ENCODE results near the gene CFAP74.
"Not testable (repeated sequence)": the region's sequence is repeated elsewhere in the genome, so short reads cannot be mapped to it uniquely, and the experiment has no call there.

CFAP74 gene

DNA sequence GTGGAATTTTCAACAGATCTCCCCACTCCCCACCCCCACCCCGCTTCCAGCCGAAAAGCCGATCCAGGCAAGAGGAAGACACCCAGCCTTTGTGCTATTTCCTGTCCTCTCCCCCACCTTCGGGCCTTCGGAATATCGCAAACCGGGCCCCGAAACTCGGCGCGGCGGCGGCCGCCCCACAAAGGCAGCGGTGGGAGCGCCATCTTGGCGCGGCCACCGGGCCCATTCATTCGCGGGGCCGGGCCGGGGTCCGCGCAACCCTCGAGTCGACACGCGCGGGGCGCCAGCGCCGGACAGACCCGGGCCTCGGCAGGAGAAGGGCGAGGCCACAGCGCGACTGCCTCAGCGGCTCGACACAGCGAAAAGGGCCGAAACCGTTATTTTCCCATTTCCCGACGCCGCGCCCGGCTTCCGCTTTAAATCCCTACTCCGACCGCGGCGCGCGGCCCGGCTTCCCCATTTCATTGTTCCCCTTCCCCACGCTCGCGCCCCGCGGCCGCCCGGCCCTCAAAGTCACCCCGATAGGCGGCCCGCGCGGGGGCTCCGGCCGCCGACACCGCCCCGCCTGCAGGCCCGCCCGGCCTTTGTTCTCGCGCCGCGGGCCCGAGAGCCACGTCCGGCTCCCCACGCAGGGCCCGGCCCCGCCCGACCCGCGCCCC is 113.6 kb downstream of the CFAP74 start:
- H3K4me3 ChIP-seq (ENCODE audit: low read depth, low read length) = peak overlapping the region; percentile 80
- in situ Hi-C loops (cut with HindIII; ENCODE audit: low sequenced_read_pairs) = no loop called here
- TF ChIP-seq, protein P1, sequence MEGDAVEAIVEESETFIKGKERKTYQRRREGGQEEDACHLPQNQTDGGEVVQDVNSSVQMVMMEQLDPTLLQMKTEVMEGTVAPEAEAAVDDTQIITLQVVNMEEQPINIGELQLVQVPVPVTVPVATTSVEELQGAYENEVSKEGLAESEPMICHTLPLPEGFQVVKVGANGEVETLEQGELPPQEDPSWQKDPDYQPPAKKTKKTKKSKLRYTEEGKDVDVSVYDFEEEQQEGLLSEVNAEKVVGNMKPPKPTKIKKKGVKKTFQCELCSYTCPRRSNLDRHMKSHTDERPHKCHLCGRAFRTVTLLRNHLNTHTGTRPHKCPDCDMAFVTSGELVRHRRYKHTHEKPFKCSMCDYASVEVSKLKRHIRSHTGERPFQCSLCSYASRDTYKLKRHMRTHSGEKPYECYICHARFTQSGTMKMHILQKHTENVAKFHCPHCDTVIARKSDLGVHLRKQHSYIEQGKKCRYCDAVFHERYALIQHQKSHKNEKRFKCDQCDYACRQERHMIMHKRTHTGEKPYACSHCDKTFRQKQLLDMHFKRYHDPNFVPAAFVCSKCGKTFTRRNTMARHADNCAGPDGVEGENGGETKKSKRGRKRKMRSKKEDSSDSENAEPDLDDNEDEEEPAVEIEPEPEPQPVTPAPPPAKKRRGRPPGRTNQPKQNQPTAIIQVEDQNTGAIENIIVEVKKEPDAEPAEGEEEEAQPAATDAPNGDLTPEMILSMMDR (IDR thresholded peaks at IDR 0.05; ENCODE audit: low read depth, low read length) = no peak
- DNase-seq (ENCODE audit: low read depth, low spot score) = no peak

DNA sequence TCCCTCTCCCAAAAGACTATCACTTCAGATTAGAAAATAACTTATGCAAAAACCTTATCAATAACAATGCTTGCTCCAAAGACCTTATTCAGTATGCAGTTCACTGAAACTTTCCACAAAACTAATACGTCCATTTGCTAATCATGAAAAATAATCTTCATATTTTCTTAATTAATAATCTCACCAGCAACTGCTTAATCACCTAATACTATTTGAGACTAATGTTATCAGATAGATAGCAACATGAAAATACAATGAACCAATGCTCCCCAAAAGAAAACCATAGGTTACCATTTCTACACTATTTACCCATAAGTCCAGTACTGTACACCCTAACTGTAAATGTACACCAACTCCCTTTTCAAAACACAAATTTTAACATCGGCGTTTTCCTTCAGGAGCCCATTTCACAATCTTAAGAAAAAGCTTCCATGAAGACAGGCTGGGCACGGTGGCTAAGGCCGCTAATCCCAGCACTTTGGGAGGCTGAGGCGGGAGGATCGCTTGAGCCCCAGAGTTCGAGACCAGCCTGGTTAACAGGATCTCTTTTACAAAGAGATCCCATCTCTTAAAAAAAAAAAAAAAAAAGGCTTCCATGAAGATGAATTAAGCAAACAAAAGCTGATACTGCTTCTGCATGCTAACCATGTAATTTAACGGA is 114.4 kb downstream of the CFAP74 start:
- TF ChIP-seq, protein P1 (IDR thresholded peaks at IDR 0.05; ENCODE audit: low read depth, low read length) = no peak
- no peak for DNase-seq (ENCODE audit: low read depth, low spot score)
- in situ Hi-C loops (cut with HindIII; ENCODE audit: low sequenced_read_pairs) = no loop called here
- H3K4me3 ChIP-seq (ENCODE audit: low read depth, low read length) = peak overlapping the region; percentile 80

DNA sequence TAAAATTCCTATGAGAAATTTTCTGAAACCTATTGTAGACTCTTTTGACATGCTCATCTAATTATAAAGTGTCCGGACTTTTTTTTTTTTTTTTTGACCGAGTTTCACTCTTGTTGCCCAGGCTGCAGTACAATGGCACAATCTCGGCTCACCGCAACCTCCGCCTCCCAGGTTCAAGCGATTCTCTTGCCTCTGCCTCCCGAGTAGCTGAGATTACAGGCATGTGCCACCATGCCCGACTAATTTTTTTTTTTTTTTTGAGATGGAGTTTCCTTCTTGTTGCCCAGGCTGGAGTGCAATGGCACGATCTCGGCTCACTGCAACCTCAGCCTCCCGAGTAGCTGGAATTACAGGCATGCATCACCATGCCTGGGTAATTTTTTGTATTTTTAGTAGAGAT is 119.7 kb downstream of the CFAP74 start:
- H3K4me3 ChIP-seq (ENCODE audit: low read depth, low read length); DNase-seq (ENCODE audit: low read depth, low spot score); in situ Hi-C loops (cut with HindIII; ENCODE audit: low sequenced_read_pairs): not testable (repeated sequence)

DNA sequence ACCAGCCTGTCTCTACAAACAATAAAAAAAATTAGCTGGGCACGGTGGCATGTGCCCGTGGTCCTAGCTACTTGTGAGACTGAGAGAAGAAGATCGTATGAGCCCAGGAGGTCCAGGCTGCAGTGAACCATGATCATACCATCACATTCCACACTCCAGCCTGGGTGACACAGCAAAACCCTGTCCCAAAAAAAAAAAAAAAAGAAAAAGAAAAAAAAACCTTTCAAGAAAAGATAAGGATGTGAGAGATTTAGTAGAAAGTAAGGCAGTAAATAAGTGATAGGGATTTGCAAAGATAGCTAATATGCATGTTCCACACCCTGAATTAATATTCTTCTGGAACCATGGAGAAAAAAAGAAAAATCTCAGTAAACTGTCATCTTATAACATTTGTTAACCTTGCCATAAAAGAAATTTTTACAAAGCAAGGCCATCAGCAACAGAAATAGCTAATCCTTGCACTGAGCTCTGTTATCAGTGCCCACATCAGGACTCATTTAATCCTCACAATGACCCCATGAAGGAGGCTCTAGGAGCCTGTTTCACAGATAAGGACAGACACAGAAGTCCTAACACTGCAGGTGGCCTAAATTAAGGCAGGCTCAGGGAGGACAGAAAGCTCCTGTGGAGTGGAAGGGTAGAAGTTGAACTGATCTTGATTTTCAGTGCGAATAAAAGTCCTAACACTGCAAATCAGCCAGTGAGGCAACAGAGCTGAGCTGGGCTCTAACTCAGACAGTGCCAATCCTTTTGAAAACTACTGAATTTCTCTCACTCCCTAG is 120.3 kb downstream of the CFAP74 start:
- TF ChIP-seq, protein P1 (IDR thresholded peaks at IDR 0.05; ENCODE audit: low read depth, low read length) = no peak
- in situ Hi-C loops (cut with HindIII; ENCODE audit: low sequenced_read_pairs) = no loop called here
- H3K4me3 ChIP-seq (ENCODE audit: low read depth, low read length) = no peak overlapping the region
- DNase-seq (ENCODE audit: low read depth, low spot score) = no peak

DNA sequence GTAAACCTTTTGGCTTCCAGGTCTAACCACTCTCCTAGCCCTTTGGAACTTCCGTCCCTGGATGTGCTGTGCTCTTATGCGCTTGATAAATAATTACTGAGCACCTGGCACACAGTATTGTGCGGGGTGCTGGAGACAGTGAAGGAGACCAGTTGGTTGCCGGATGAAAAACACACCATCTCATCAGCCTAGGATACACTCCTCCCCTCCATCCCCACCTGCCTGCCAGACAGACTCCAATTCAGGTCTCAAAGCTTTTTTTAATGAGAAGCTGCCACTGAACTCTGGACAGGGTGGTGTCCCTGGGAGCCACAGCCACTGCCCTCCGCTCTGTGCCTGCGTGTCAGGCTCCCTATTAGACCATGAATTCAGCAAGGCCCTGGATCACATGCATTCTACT is 121.9 kb downstream of the CFAP74 start:
- TF ChIP-seq, protein P1 (IDR thresholded peaks at IDR 0.05; ENCODE audit: low read depth, low read length) = no peak
- no peak overlapping the region for H3K4me3 ChIP-seq (ENCODE audit: low read depth, low read length)
- DNase-seq (ENCODE audit: low read depth, low spot score) = no peak
- in situ Hi-C loops (cut with HindIII; ENCODE audit: low sequenced_read_pairs) = no loop called here

DNA sequence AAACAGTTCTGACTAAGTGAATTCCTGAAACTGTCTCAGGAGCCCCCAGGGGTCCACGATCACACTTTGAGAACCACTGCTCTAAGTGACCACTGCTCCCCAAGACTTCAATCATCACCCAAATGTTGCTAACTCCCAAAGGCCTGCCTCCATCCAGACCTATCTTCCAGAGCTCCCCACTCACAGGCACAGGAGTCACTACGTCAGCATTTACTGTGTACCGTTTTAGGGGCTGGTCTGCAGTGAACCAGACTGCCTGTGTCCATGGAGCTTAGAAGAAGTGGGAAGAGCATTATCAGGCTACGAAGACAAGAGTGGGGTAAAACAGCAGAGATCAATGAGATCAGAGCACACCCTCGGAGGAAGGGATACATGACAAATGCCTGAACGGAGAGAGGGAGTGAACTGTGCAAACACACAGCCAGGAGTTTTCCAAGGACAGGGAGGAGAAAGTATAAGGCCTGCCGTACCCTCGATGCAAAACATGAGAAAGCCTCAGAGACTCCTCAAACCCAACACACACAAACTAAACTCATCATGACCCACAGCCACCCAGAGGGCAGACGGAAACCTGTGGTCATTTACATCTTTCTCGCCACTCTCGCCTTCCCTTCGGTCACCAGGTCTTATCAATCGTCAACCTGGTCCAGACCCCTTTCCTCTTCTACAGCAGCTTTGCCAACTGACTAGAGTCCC is 122.8 kb downstream of the CFAP74 start:
- TF ChIP-seq, protein P1 (IDR thresholded peaks at IDR 0.05; ENCODE audit: low read depth, low read length) = no peak

More for the DNA sequence above, 122.8 kb downstream of the CFAP74 start:
- H3K4me3 ChIP-seq (ENCODE audit: low read depth, low read length) = no peak overlapping the region
- in situ Hi-C loops (cut with HindIII; ENCODE audit: low sequenced_read_pairs) = no loop called here
- no peak for DNase-seq (ENCODE audit: low read depth, low spot score)

Measured in astrocyte of the spinal cord (primary cell).